GM18870 (cell line): ENCODE results near the gene CCBE1.

Experiments
- ATAC-seq: cut with Tn5 transposase; IDR thresholded peaks from one replicate; pipeline ENCODE4 v1.9.1; 2021; ENCODE audit warnings: moderate library complexity; ENCODE audit not compliant: unreplicated experiment

CCBE1 gene

GRCh38 chr18:59509481-59510442, 187.5 kb downstream of the CCBE1 start:
- no peak for ATAC-seq

GRCh38 chr18:59505356-59505755, 191.9 kb downstream of the CCBE1 start:
- no peak for ATAC-seq

- no peak for ATAC-seq
These were observed 194.7 kb downstream of the CCBE1 start for GRCh38 chr18:59502274-59503175.

GRCh38 chr18:59501920-59502273, 195.3 kb downstream of the CCBE1 start:
- no peak for ATAC-seq

- ATAC-seq = no peak
These were observed 196.5 kb downstream of the CCBE1 start for GRCh38 chr18:59500765-59501164.

- ATAC-seq = no peak
These were observed 198.6 kb downstream of the CCBE1 start for GRCh38 chr18:59498506-59499086.

- ATAC-seq = no peak
These were observed 204.3 kb downstream of the CCBE1 start for GRCh38 chr18:59492756-59493421.

GRCh38 chr18:59488899-59489298, 208.3 kb downstream of the CCBE1 start:
- no peak for ATAC-seq

- ATAC-seq = no peak
These were observed 211.8 kb downstream of the CCBE1 start for GRCh38 chr18:59485382-59485781.

GRCh38 chr18:59484561-59485328, 212.5 kb downstream of the CCBE1 start:
- ATAC-seq = no peak

GRCh38 chr18:59484131-59484530, 213.1 kb downstream of the CCBE1 start:
- ATAC-seq = no peak

GRCh38 chr18:59481436-59481835, 215.8 kb downstream of the CCBE1 start:
- ATAC-seq = no peak

GRCh38 chr18:59479776-59480175, 217.4 kb downstream of the CCBE1 start:
- no peak for ATAC-seq

GRCh38 chr18:59478591-59478990, 218.6 kb downstream of the CCBE1 start:
- no peak for ATAC-seq

- no peak for ATAC-seq
These were observed 219.4 kb downstream of the CCBE1 start for GRCh38 chr18:59477849-59478248.

GRCh38 chr18:59470561-59471121, 226.6 kb downstream of the CCBE1 start:
- ATAC-seq = no peak

GRCh38 chr18:59469463-59470180, 227.6 kb downstream of the CCBE1 start:
- no peak for ATAC-seq

GRCh38 chr18:59468821-59469220, 228.4 kb downstream of the CCBE1 start:
- no peak for ATAC-seq

- no peak for ATAC-seq
These were observed 229.7 kb downstream of the CCBE1 start for GRCh38 chr18:59467497-59467896.
